Peyer's patch (tissue), 4 donors: Measurements from ENCODE around the gene SRRM4.

Experiments
- CTCF ChIP-seq, 6 experiments: fragments of 450-650 bp in 4 of 6; fragments of 200-600 bp in 2 of 6; sonication (generic) in 1 of 6; IDR thresholded peaks; one replicate each; pipeline ENCODE4 v1.5.1; 2017 to 2019; ENCODE audit warnings: antibody characterized with exemption in 6 of 6, mild to moderate bottlenecking in 3 of 6, moderate library complexity in 1 of 6
- POLR2A ChIP-seq, 2 donors: fragments of 450-650 bp; IDR thresholded peaks; one replicate each; pipeline ENCODE4 v1.5.1; 2017; ENCODE audit warnings: antibody characterized with exemption in 2 of 2, mild to moderate bottlenecking in 2 of 2, moderate library complexity in 2 of 2

- TF ChIP-seq CTCF (IDR thresholded peaks at IDR 0.05), result no peak
- no peak for TF ChIP-seq POLR2A (IDR thresholded peaks at IDR 0.05)
Measured at GRCh38 chr12:119181944-119182343, 200.6 kb downstream of the SRRM4 start.
